ENCODE measurements around the gene COL23A1. TPM values are rescaled to one million over a fixed set of nuclear protein-coding genes. Genes with fewer than 3 reads are reported as not detected.

COL23A1 gene
- total and polyA plus RNA-seq, 2 donors (not counting 1 experiment from before 2014, with no cell fraction given): 0.20 TPM; not detected in 1

DNA sequence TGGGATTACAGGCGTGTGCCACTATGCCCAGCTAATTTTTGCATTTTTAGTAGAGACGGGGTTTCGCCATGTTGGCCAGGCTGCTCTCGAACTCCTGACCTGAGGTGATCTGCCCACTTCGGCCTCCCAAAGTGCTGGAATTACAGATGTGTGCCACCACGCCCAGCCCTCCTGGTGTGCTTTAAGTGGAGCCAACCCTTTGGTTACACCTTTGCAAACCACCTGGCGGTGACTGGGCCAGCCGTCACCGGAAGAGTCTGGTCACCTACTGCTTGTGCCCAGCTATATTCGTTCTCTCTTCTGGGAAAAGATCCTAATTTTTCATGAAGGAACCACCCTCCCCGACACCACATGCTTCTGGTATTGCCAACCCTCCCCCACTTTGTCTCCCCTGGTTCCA lies 35.9 kb downstream of the COL23A1 start:
- H3K27me3 Mint-ChIP-seq: peaks cover 18% of the 10 kb centered on the region
- intact Hi-C loops (cut with micrococcal nuclease): no loop called here
- ChIA-PET POLR2A (no interaction called here), CTCF (interaction anchor here (0.6 kb wide), 1 partner anchor 562 kb away, joined by 3 read pairs; no protein-coding TSS in a partner anchor)
- Histone ChIP-seq H3K79me2 (ENCODE audit: control insufficient read depth, insufficient read depth, low read length) (no peaks in the 10 kb centered on the region), H3K27me3 (replicated peaks in 1 of 4; ENCODE audit: control extremely low read depth in 1 of 4, control insufficient read depth in 3 of 4, insufficient read depth in 4 of 4, low read length in 3 of 4) (peaks cover 0 to 5% (median 0%) of the 10 kb centered on the region in 4 experiments), H3K9ac (ENCODE audit: low read length) (no peak overlapping the region), H3K4me3 (ENCODE audit: control extremely low read depth in 1 of 5, extremely low read depth in 1 of 5, insufficient read depth in 1 of 5, low read depth in 2 of 5, low read length in 4 of 5) (no peak overlapping the region), H3K4me2 (replicated peaks; ENCODE audit: low read depth, low read length, poor library complexity, severe bottlenecking) (no peak overlapping the region), H3K4me1 (ENCODE audit: control insufficient read depth in 2 of 2, insufficient read depth in 2 of 2, low read length in 2 of 2) (no peaks in the 10 kb centered on the region), H3K27ac (ENCODE audit: low read length in 2 of 2) (no peak overlapping the region), H3K36me3 (replicated peaks in 1 of 2; ENCODE audit: control extremely low read depth in 1 of 2, control insufficient read depth in 1 of 2, extremely low read depth in 1 of 2, insufficient read depth in 2 of 2, low read length in 1 of 2) (no peaks in the 10 kb centered on the region), H3K9me3 (ENCODE audit: control extremely low read depth in 1 of 3, control insufficient read depth in 2 of 3, insufficient read depth in 1 of 3, low read length in 2 of 3) (no peaks in the 10 kb centered on the region), H4K20me1 (ENCODE audit: control insufficient read depth, insufficient read depth, low read length, poor library complexity, severe bottlenecking) (no peaks in the 10 kb centered on the region), H2AFZ (ENCODE audit: insufficient read depth, low read depth, low read length, poor library complexity, severe bottlenecking) (no peak overlapping the region)
- H3K27ac Mint-ChIP-seq: no peak overlapping the region
- H3K4me1 Mint-ChIP-seq: peaks cover 1% of the 10 kb centered on the region
- TF ChIP-seq CTCF (IDR thresholded peaks at IDR 0.05) (no peak), EZH2 (IDR thresholded peaks at IDR 0.05; ENCODE audit: borderline replicate concordance, insufficient read depth, low read depth, low read length, poor library complexity, severe bottlenecking) (no peak)
- no peak for DNase-seq
- WGBS (ENCODE audit: insufficient coverage): 93% methylated on average over 11 of the region's 11 CpGs
- H3K4me3 Mint-ChIP-seq: no peak overlapping the region
- ATAC-seq (ENCODE audit: low read depth): no peak
- no peaks in the 10 kb centered on the region for H3K9me3 Mint-ChIP-seq (ENCODE audit: insufficient read depth)

GRCh38 chr5:178553517-178553916 lies 36.7 kb downstream of the COL23A1 start:
- Histone ChIP-seq H3K4me3 (ENCODE audit: control extremely low read depth in 1 of 5, extremely low read depth in 1 of 5, insufficient read depth in 1 of 5, low read depth in 2 of 5, low read length in 4 of 5) (no peak overlapping the region), H3K36me3 (replicated peaks in 1 of 2; ENCODE audit: control extremely low read depth in 1 of 2, control insufficient read depth in 1 of 2, extremely low read depth in 1 of 2, insufficient read depth in 2 of 2, low read length in 1 of 2) (no peaks in the 10 kb centered on the region), H3K9me3 (ENCODE audit: control extremely low read depth in 1 of 3, control insufficient read depth in 2 of 3, insufficient read depth in 1 of 3, low read length in 2 of 3) (no peaks in the 10 kb centered on the region), H3K27ac (ENCODE audit: low read length in 2 of 2) (no peak overlapping the region), H3K4me1 (ENCODE audit: control insufficient read depth in 2 of 2, insufficient read depth in 2 of 2, low read length in 2 of 2) (no peaks in the 10 kb centered on the region), H4K20me1 (ENCODE audit: control insufficient read depth, insufficient read depth, low read length, poor library complexity, severe bottlenecking) (no peaks in the 10 kb centered on the region), H3K27me3 (replicated peaks in 1 of 4; ENCODE audit: control extremely low read depth in 1 of 4, control insufficient read depth in 3 of 4, insufficient read depth in 4 of 4, low read length in 3 of 4) (peaks cover 0 to 5% (median 0%) of the 10 kb centered on the region in 4 experiments), H3K9ac (ENCODE audit: low read length) (no peak overlapping the region), H2AFZ (ENCODE audit: insufficient read depth, low read depth, low read length, poor library complexity, severe bottlenecking) (no peak overlapping the region), H3K4me2 (replicated peaks; ENCODE audit: low read depth, low read length, poor library complexity, severe bottlenecking) (no peak overlapping the region), H3K79me2 (ENCODE audit: control insufficient read depth, insufficient read depth, low read length) (no peaks in the 10 kb centered on the region)
- no peak overlapping the region for H3K4me3 Mint-ChIP-seq
- peaks cover 17% of the 10 kb centered on the region for H3K27me3 Mint-ChIP-seq
- WGBS (ENCODE audit: insufficient coverage): 92% methylated on average over 13 of the region's 13 CpGs
- ATAC-seq (ENCODE audit: low read depth) (no peak), DNase-seq (no peak)
- intact Hi-C loops (cut with micrococcal nuclease): no loop called here
- TF ChIP-seq CTCF (IDR thresholded peaks at IDR 0.05) (no peak), EZH2 (IDR thresholded peaks at IDR 0.05; ENCODE audit: borderline replicate concordance, insufficient read depth, low read depth, low read length, poor library complexity, severe bottlenecking) (no peak)
- H3K4me1 Mint-ChIP-seq: no peaks in the 10 kb centered on the region
- no peaks in the 10 kb centered on the region for H3K9me3 Mint-ChIP-seq (ENCODE audit: insufficient read depth)
- no peak overlapping the region for H3K27ac Mint-ChIP-seq
- CTCF ChIA-PET: interaction anchor here (0.6 to 2.4 kb wide), 2 partner anchors 319 to 561 kb away, joined by 3 to 12 read pairs; no protein-coding TSS in a partner anchor
- POLR2A ChIA-PET: no interaction called here

Data from B cell (primary cell).